K562 (cell line): ENCODE data around the gene DACT3. TPM values are rescaled to one million over a fixed set of nuclear protein-coding genes. Genes with fewer than 3 reads are reported as not detected.

Experiments
- ATAC-seq: fragments of 200-7000 bp; cut with Tn5 transposase; 3 replicates; pipeline ENCODE4 v1.9.1; 2020; ENCODE audit warnings: moderate library complexity
- BruUV-seq: library from RNA; stranded (reverse); fragments of 400-500 nt; replicated peaks from 2 replicates; lab custom pipeline; 2021; lab: Mats Ljungman, UMichigan
- CTCF ChIA-PET: fragments of 300-600 bp; formaldehyde crosslinking; extraction: SDS; loops from one replicate; lab custom pipeline; 2021; ENCODE audit warnings: low intra/inter-chr PET ratio; lab: Yijun Ruan, JAX
- POLR2A ChIA-PET: fragments of 300-600, 350-650 bp; sonication (Branson Sonifier 250); formaldehyde crosslinking; extraction: SDS; loops from one replicate; lab custom pipeline; 2021; ENCODE audit warnings: antibody characterized with exemption, inconsistent platforms; lab: Yijun Ruan, JAX
- DNase-seq, 4 experiments: peaks; one replicate each; pipeline versions ENCODE4 v3.0.0 to v3.0.0-alpha.2; 2011 to 2018; ENCODE audit warnings: low spot score in 3 of 4, mixed read lengths in 3 of 4; ENCODE audit errors: extremely low read depth in 1 of 4
- FAIRE-seq: peaks from 2 replicates; lab custom pipeline; 2011; peaks lifted over from hg19 to GRCh38; lab: Jason Lieb, UNC
- H2AFZ ChIP-seq: 2 replicates; pipeline ENCODE4 v1.6.0; 2011; ENCODE audit warnings: low read depth, low read length, control low read depth, inconsistent platforms
- H3K27ac ChIP-seq: fragments of 200-600 bp; 3 replicates; pipeline ENCODE4 v1.8.0; 2011; ENCODE audit warnings: low read depth, mild to moderate bottlenecking, control low read depth, inconsistent platforms, low read length, moderate library complexity, mixed read lengths; ENCODE audit errors: extremely low read depth
- H3K27me3 ChIP-seq, 2 experiments: fragments of 300-600 bp in 1 of 2; 2 replicates in 1 of 2; 3 replicates in 1 of 2; pipeline versions ENCODE4 v1.6.0 to v1.8.0; 2011; ENCODE audit warnings: inconsistent platforms in 2 of 2, low read length in 2 of 2, mild to moderate bottlenecking in 1 of 2, mixed read lengths in 1 of 2, moderate library complexity in 1 of 2; ENCODE audit not compliant: control insufficient read depth in 2 of 2, insufficient read depth in 2 of 2
- H3K36me3 ChIP-seq: fragments of 300-600 bp; 3 replicates; pipeline ENCODE4 v1.8.0; 2011; ENCODE audit warnings: mild to moderate bottlenecking, low read length, inconsistent platforms; ENCODE audit not compliant: control insufficient read depth, insufficient read depth
- H3K4me1 ChIP-seq, 2 experiments: fragments of 200-600 bp in 1 of 2; replicated peaks in 1 of 2; 2 replicates in 1 of 2; 3 replicates in 1 of 2; pipeline versions ENCODE4 v1.5.1 to v1.8.0; 2011; ENCODE audit warnings: inconsistent platforms in 2 of 2, low read length in 2 of 2, mild to moderate bottlenecking in 1 of 2, mixed read lengths in 1 of 2, moderate library complexity in 1 of 2; ENCODE audit not compliant: control insufficient read depth in 2 of 2, insufficient read depth in 2 of 2
- H3K4me2 ChIP-seq: 2 replicates; pipeline ENCODE4 v1.6.1; 2011; ENCODE audit warnings: low read length, control low read depth, inconsistent platforms, mixed read lengths; ENCODE audit not compliant: insufficient read depth
- H3K4me3 ChIP-seq: fragments of 200-600 bp; sonication (generic), shearing (Covaris generic); 2 replicates; pipeline ENCODE4 v1.5.1; 2016; ENCODE audit warnings: control low read depth, inconsistent platforms
- H3K79me2 ChIP-seq: fragments of 200-600 bp; 3 replicates; pipeline ENCODE4 v1.8.0; 2011; ENCODE audit warnings: low read length, inconsistent platforms; ENCODE audit not compliant: control insufficient read depth, insufficient read depth
- H3K9ac ChIP-seq, 2 experiments: 2 replicates each; pipeline versions ENCODE4 v1.6.0 to v1.6.1; 2011; ENCODE audit warnings: low read depth in 2 of 2, low read length in 2 of 2, control low read depth in 1 of 2, inconsistent platforms in 1 of 2, mild to moderate bottlenecking in 1 of 2, mixed read lengths in 1 of 2; ENCODE audit not compliant: insufficient read depth in 1 of 2
- H3K9me1 ChIP-seq: one replicate; pipeline ENCODE4 v1.6.0; 2011; ENCODE audit warnings: inconsistent platforms, mild to moderate bottlenecking, low read length, moderate library complexity; ENCODE audit not compliant: control insufficient read depth, insufficient read depth
- H3K9me3 ChIP-seq: replicated peaks from 2 replicates; pipeline ENCODE4 v1.5.1; 2011; ENCODE audit warnings: low read depth, low read length, inconsistent platforms; ENCODE audit not compliant: control insufficient read depth, insufficient read depth
- H4K20me1 ChIP-seq: replicated peaks from 2 replicates; pipeline ENCODE4 v1.6.1; 2011; ENCODE audit warnings: low read length, inconsistent platforms, mixed read lengths; ENCODE audit not compliant: control insufficient read depth, insufficient read depth
- CBFA2T3 ChIP-seq: fragments of 450-650 bp; IDR thresholded peaks from 2 replicates; pipeline ENCODE4 v1.6.1; 2017
- HDAC6 ChIP-seq: IDR thresholded peaks from 2 replicates; pipeline ENCODE4 v1.6.1; 2012; ENCODE audit warnings: low read depth, mild to moderate bottlenecking, control low read depth, inconsistent platforms, low read length, moderate library complexity
- HLTF ChIP-seq: fragments of 450-650 bp; IDR thresholded peaks from 2 replicates; pipeline ENCODE4 v1.6.1; 2016
- HMGN3 ChIP-seq: IDR thresholded peaks from 2 replicates; pipeline ENCODE4 v1.6.1; 2011; ENCODE audit warnings: borderline replicate concordance, low read depth, mild to moderate bottlenecking, mixed read lengths, low read length; ENCODE audit not compliant: insufficient read length; ENCODE audit errors: extremely low read depth
- HNRNPH1 ChIP-seq: fragments of 200-400 bp; formaldehyde crosslinking; optimal IDR thresholded peaks from 2 replicates; pipeline ENCODE3; 2017; ENCODE audit warnings: low read depth, mild to moderate bottlenecking, low read length, moderate library complexity
- PATZ1 ChIP-seq: fragments of 250-450 bp; sonication (Bioruptor Pico); IDR thresholded peaks from 2 replicates; pipeline ENCODE4 v1.5.0; 2020; ENCODE audit warnings: mild to moderate bottlenecking, borderline replicate concordance
- ZBTB26 ChIP-seq: fragments of 450-650 bp; formaldehyde crosslinking; IDR thresholded peaks from 2 replicates; pipeline ENCODE4 v1.4.0; 2022; ENCODE audit warnings: missing genetic modification characterization
- ZC3H4 ChIP-seq: sonication (generic); formaldehyde crosslinking; IDR thresholded peaks from 2 replicates; pipeline ENCODE4 v1.9.0; 2021; ENCODE audit warnings: missing genetic modification reagents, borderline replicate concordance
- ZNF143 ChIP-seq: sonication (generic); formaldehyde crosslinking; IDR thresholded peaks from 2 replicates; pipeline ENCODE4 v1.9.0; 2022; ENCODE audit warnings: mild to moderate bottlenecking, missing genetic modification reagents
- WGBS: fragments of 100-300 bp; shearing (Covaris generic); methylation state at CpG from one replicate; pipeline ENCODE4 v1.1.6; 2016; ENCODE audit warnings: low coverage, mixed read lengths; ENCODE audit not compliant: insufficient coverage; ENCODE audit errors: missing lambda C conversion rate; 5-methylcytosine and 5-hydroxymethylcytosine counted together
- in situ Hi-C: fragments of 300-500 bp; cut with MboI; formaldehyde crosslinking; loops from 4 replicates; pipeline ENCODE4 v1.15.0; 2018; ENCODE audit warnings: inconsistent platforms, mixed read lengths
- intact Hi-C: fragments of 100-400 bp; cut with micrococcal nuclease; formaldehyde crosslinking; loops from 2 replicates; pipeline ENCODE4 v1.14.2; 2022
- polyA plus RNA-seq, 8 experiments: library from polyadenylated mRNA; depleted of rRNA in 4 of 8; stranded (reverse) in 5 of 8; unstranded in 3 of 8; fragments of >200 nt; fragmentation: Nextera tagmentation in 2 of 8; fragmentation: Illumina TruSeq in 1 of 8; extraction: Ambion mirVana in 2 of 8; extraction: Trizol in 1 of 8; gene quantifications; 2 replicates each; pipeline versions ENCODE4 v1.2.1 to v1.2.3, GENCODE V29; 2011 to 2014; ENCODE audit warnings: inconsistent platforms in 1 of 8, missing spikeins in 1 of 8
- total RNA-seq, 7 experiments: library from RNA; depleted of rRNA in 6 of 7; stranded (reverse); fragments of >200 nt in 6 of 7; fragmentation: Illumina TruSeq in 2 of 7; extraction: Trizol in 2 of 7; gene quantifications; 2 replicates each; pipeline versions ENCODE4 v1.2.1 to v1.2.3, GENCODE V29; 2011 to 2021; ENCODE audit warnings: low replicate concordance in 1 of 7

The DACT3 gene
- total and polyA plus RNA-seq, 9 of the 15 experiments (the other 6 are each of a cell fraction or from before 2014, with no cell fraction given): 0.67 to 6.5 (median 3.5) TPM

- Histone ChIP-seq H3K27me3 (no peaks in the 10 kb centered on the region), H3K9me1 (no peaks in the 10 kb centered on the region)
- TF ChIP-seq HDAC6 (no peak), HLTF (no peak), HMGN3 (no peak), HNRNPH1 (no peak), CBFA2T3 (no peak), PATZ1 (CRISPR knock-in tag) (no peak), ZC3H4 (CRISPR knock-in tag) (no peak), ZBTB26 (no peak), ZNF143 (no peak)
- TF ChIP-seq, all 486 proteins: peak for 0
- BruUV-seq: no TSS peak
- ATAC-seq (no peak), DNase-seq (no peak), FAIRE-seq (no peak)
- Histone ChIP-seq H3K4me1 (peaks cover 20 to 27% of the 10 kb centered on the region in 2 experiments), H3K9me3 (no peaks in the 10 kb centered on the region), H3K79me2 (no peaks in the 10 kb centered on the region), H3K36me3 (no peaks in the 10 kb centered on the region), H3K4me3 (no peak overlapping the region), H4K20me1 (0 out of 2 replicates have a peak, but pooled peaks cover 3% of the 10 kb centered on the region), H2AFZ (no peak overlapping the region), H3K4me2 (no peak overlapping the region), H3K27ac (no peak overlapping the region), H3K9ac (no peak overlapping the region)
- intact Hi-C loops: loop anchor here (5.0 kb wide), 1 partner anchor 136 kb away; no protein-coding TSS in a partner anchor
- ChIA-PET CTCF (interaction anchor here (1.0 to 4.3 kb wide), 2 partner anchors 46 to 137 kb away, joined by 6 to 26 read pairs; partner anchors contain the start of gene DACT3), POLR2A (interaction anchor here (0.7 to 1.5 kb wide), 2 partner anchors 13 to 15 kb away, joined by 3 to 5 read pairs; no protein-coding TSS in a partner anchor)
- 60% methylated on average over 10 of the region's 10 CpGs for WGBS
- in situ Hi-C loops: no loop called here
These were observed 45.0 kb downstream of the DACT3 start for GRCh38 chr19:46615966-46616365.
